Panc1 (cell line): ENCODE data around the gene IL1RAP. TPM values are rescaled to one million over a fixed set of nuclear protein-coding genes. Genes with fewer than 3 reads are reported as not detected.

Experiments
- ATAC-seq: fragments of 200-7000 bp; cut with Tn5 transposase; 2 replicates; pipeline ENCODE4 v1.9.1; 2020; ENCODE audit warnings: mild to moderate bottlenecking, moderate library complexity
- BruUV-seq: library from RNA; stranded (reverse); fragments of 400-500 nt; replicated peaks from 2 replicates; lab custom pipeline; 2021; lab: Mats Ljungman, UMichigan
- CTCF ChIA-PET: fragments of 300-600 bp; sonication (Branson Sonifier 250); formaldehyde crosslinking; loops from one replicate; lab custom pipeline; 2022; ENCODE audit warnings: antibody characterized with exemption; lab: Charles Lee
- POLR2A ChIA-PET: fragments of 300-600 bp; sonication (Branson Sonifier 250); formaldehyde crosslinking; loops from one replicate; lab custom pipeline; 2022; ENCODE audit warnings: antibody characterized with exemption; lab: Charles Lee
- DNase-seq: peaks from one replicate; pipeline ENCODE4 v3.0.0-alpha.2; 2010; ENCODE audit warnings: low read depth, low spot score
- H3K27ac ChIP-seq: 2 replicates; pipeline ENCODE4 v1.5.1; 2011; ENCODE audit warnings: mild to moderate bottlenecking, low read length, inconsistent platforms
- H3K27me3 ChIP-seq: fragments of 200-500 bp; sonication (Bioruptor generic); 2 replicates; pipeline ENCODE4 v1.6.0; 2014; ENCODE audit warnings: low read length, inconsistent platforms; ENCODE audit not compliant: control insufficient read depth, insufficient read depth
- H3K36me3 ChIP-seq: fragments of 200-500 bp; sonication (Bioruptor generic); 2 replicates; pipeline ENCODE4 v1.5.1; 2014; ENCODE audit warnings: inconsistent platforms, mild to moderate bottlenecking, low read length, moderate library complexity; ENCODE audit not compliant: control insufficient read depth, insufficient read depth
- H3K4me1 ChIP-seq: 2 replicates; pipeline ENCODE4 v1.5.1; 2011; ENCODE audit warnings: inconsistent platforms, mild to moderate bottlenecking, low read length, moderate library complexity; ENCODE audit not compliant: control insufficient read depth, insufficient read depth
- H3K4me3 ChIP-seq, 2 experiments: 2 replicates each; pipeline ENCODE4 v1.5.1; 2011 to 2012; ENCODE audit warnings: low read depth in 2 of 2, low read length in 2 of 2, mild to moderate bottlenecking in 2 of 2, inconsistent platforms in 1 of 2, moderate library complexity in 1 of 2
- H3K9me3 ChIP-seq: fragments of 200-500 bp; sonication (Bioruptor generic); 2 replicates; pipeline ENCODE4 v1.5.1; 2014; ENCODE audit warnings: low read depth, mild to moderate bottlenecking, inconsistent platforms, low read length, moderate library complexity; ENCODE audit not compliant: control insufficient read depth, insufficient read depth
- CTCF ChIP-seq: fragments of 450-650 bp; IDR thresholded peaks from 2 replicates; pipeline ENCODE4 v1.5.1; 2017; ENCODE audit warnings: mild to moderate bottlenecking
- POLR2AphosphoS5 ChIP-seq: IDR thresholded peaks from 2 replicates; pipeline ENCODE4 v1.6.1; 2012; ENCODE audit warnings: mild to moderate bottlenecking, low read depth, low read length, moderate library complexity
- SIN3A ChIP-seq: IDR thresholded peaks from 2 replicates; pipeline ENCODE4 v1.6.1; 2012; ENCODE audit warnings: low read depth, mild to moderate bottlenecking, low read length, moderate library complexity, borderline replicate concordance; ENCODE audit not compliant: insufficient read depth
- TCF7L2 ChIP-seq: IDR thresholded peaks from 2 replicates; pipeline ENCODE4 v1.6.1; 2011; ENCODE audit warnings: mild to moderate bottlenecking, low read depth, low read length, inconsistent platforms
- in situ Hi-C: cut with HindIII; loops from 2 replicates; pipeline ENCODE4 v1.10.0; 2016; ENCODE audit warnings: low sequenced_read_pairs, low pct_unique_long_range_greater_than_20kb
- intact Hi-C: fragments of 100-400 bp; cut with micrococcal nuclease; formaldehyde crosslinking; loops from one replicate; pipeline ENCODE4 v1.10.0; 2022; ENCODE audit not compliant: unreplicated experiment
- total RNA-seq: library from RNA; stranded (reverse); gene quantifications from one replicate; pipeline ENCODE4 v1.2.1, GENCODE V29; 2021; ENCODE audit not compliant: unreplicated experiment
- TF ChIP-seq, protein P1 (sequence below), 2 experiments: IDR thresholded peaks; 2 replicates each; pipeline ENCODE4 v1.6.1; 2011 to 2012; ENCODE audit warnings: low read depth in 2 of 2, control low read depth in 1 of 2, low read length in 1 of 2, mild to moderate bottlenecking in 1 of 2, moderate library complexity in 1 of 2; ENCODE audit not compliant: insufficient read depth in 1 of 2

Gene IL1RAP
- total RNA-seq, 1 experiment from 2014 or later: 5.2 TPM

DNA sequence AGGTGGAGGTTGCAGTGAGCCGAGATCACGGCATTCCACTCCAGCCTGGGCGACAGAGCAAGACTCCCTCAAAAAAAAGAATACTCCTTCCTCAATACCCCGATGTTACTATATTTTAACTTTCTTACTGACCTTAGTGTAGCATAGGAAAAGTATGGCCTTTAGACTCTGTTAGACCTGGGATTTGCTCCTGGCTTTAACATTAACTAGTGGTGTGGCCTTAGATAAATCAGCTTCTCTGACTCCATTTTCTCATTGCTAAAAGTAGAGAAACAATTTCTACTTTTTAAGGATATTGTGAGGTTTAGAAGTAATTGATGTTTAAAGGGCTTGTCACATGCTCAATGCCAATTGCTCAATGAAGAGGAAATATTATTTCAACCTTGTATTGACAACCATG, 7.6 kb upstream of the IL1RAP start:
- POLR2A ChIA-PET: no interaction called here
- Histone ChIP-seq H3K4me1 (no peaks in the 10 kb centered on the region), H3K4me3 (no peak overlapping the region), H3K9me3 (no peaks in the 10 kb centered on the region), H3K36me3 (no peaks in the 10 kb centered on the region), H3K27ac (no peak overlapping the region), H3K27me3 (no peaks in the 10 kb centered on the region; the same call in 1 of the 2 replicates)
- no TSS peak for BruUV-seq
- CTCF ChIA-PET: no interaction called here
- no peak for TF ChIP-seq POLR2AphosphoS5
- no peak for TF ChIP-seq SIN3A
- ATAC-seq (no peak), DNase-seq (no peak)
- in situ Hi-C loops (no loop called here), intact Hi-C loops (no loop called here)

DNA sequence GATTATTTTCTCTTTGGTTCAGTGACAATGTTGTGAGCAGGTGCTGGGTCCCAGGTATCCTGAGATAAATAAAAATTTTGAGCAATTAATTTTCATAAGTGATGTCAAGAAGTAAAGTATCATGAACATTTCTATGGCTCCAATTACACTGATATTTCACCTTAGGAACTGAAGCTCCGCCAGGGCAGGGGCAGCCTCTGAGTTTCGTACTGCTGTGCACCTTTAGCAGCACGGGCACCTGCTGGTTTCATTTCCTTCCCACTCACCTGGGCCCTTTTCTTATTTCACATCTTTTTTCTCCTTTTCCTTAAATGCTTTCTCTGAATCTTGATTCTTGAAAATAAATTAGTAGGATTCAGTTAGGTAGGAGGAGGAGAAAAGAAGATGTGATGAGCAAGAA, 1.2 kb upstream of the IL1RAP start:
- ChIA-PET POLR2A (no interaction called here), CTCF (no interaction called here)
- no peaks in the 10 kb centered on the region for H3K27me3 ChIP-seq
- H3K36me3 ChIP-seq: no peaks in the 10 kb centered on the region
- DNase-seq: no peak
- no peaks in the 10 kb centered on the region for H3K9me3 ChIP-seq
- no TSS peak for BruUV-seq
- intact Hi-C loops (loop anchor here (10.0 kb wide), 1 partner anchor 182 kb away; no protein-coding TSS in a partner anchor), in situ Hi-C loops (no loop called here)
- no peak for ATAC-seq
- H3K27ac ChIP-seq: no peak overlapping the region
- H3K4me1 ChIP-seq: peaks cover 4% of the 10 kb centered on the region; the same call in 1 of the 2 replicates
- H3K4me3 ChIP-seq: no peak overlapping the region
- no peak for TF ChIP-seq POLR2AphosphoS5
- no peak for TF ChIP-seq TCF7L2
- TF ChIP-seq, protein P1, sequence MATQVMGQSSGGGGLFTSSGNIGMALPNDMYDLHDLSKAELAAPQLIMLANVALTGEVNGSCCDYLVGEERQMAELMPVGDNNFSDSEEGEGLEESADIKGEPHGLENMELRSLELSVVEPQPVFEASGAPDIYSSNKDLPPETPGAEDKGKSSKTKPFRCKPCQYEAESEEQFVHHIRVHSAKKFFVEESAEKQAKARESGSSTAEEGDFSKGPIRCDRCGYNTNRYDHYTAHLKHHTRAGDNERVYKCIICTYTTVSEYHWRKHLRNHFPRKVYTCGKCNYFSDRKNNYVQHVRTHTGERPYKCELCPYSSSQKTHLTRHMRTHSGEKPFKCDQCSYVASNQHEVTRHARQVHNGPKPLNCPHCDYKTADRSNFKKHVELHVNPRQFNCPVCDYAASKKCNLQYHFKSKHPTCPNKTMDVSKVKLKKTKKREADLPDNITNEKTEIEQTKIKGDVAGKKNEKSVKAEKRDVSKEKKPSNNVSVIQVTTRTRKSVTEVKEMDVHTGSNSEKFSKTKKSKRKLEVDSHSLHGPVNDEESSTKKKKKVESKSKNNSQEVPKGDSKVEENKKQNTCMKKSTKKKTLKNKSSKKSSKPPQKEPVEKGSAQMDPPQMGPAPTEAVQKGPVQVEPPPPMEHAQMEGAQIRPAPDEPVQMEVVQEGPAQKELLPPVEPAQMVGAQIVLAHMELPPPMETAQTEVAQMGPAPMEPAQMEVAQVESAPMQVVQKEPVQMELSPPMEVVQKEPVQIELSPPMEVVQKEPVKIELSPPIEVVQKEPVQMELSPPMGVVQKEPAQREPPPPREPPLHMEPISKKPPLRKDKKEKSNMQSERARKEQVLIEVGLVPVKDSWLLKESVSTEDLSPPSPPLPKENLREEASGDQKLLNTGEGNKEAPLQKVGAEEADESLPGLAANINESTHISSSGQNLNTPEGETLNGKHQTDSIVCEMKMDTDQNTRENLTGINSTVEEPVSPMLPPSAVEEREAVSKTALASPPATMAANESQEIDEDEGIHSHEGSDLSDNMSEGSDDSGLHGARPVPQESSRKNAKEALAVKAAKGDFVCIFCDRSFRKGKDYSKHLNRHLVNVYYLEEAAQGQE (IDR thresholded peaks at IDR 0.05; ENCODE audit: insufficient read depth in 1 of 2, low read depth in 2 of 2, low read length in 1 of 2): no peak
- no peak for TF ChIP-seq SIN3A
- no peak for TF ChIP-seq CTCF
